ENCODE results near the gene CREBRF.

DNA sequence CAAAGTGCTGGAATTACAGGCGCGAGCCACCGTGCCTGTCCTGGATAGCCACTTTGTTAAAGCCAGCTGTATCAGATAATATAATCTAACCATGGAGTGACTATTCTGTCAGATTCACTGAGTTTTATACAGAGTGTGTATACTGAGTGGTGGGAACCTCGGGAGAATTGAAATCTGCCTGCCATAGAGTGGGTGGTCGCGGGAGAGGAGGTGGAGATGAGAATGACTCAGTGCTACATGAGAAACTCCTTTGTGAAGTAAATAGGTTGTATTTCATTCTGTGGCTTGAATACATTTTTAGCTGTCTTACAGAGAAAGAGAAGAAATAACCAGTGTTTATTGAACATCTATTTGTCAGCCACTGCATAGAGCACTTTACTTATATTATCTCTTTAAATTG, 46.1 kb upstream of the CREBRF start:
- TF ChIP-seq CTCF (IDR thresholded peaks at IDR 0.05; ENCODE audit: insufficient read depth, low read length): no peak
- no peak for TF ChIP-seq POLR2AphosphoS5 (IDR thresholded peaks at IDR 0.05; ENCODE audit: low read depth)
- TF ChIP-seq, protein P1, sequence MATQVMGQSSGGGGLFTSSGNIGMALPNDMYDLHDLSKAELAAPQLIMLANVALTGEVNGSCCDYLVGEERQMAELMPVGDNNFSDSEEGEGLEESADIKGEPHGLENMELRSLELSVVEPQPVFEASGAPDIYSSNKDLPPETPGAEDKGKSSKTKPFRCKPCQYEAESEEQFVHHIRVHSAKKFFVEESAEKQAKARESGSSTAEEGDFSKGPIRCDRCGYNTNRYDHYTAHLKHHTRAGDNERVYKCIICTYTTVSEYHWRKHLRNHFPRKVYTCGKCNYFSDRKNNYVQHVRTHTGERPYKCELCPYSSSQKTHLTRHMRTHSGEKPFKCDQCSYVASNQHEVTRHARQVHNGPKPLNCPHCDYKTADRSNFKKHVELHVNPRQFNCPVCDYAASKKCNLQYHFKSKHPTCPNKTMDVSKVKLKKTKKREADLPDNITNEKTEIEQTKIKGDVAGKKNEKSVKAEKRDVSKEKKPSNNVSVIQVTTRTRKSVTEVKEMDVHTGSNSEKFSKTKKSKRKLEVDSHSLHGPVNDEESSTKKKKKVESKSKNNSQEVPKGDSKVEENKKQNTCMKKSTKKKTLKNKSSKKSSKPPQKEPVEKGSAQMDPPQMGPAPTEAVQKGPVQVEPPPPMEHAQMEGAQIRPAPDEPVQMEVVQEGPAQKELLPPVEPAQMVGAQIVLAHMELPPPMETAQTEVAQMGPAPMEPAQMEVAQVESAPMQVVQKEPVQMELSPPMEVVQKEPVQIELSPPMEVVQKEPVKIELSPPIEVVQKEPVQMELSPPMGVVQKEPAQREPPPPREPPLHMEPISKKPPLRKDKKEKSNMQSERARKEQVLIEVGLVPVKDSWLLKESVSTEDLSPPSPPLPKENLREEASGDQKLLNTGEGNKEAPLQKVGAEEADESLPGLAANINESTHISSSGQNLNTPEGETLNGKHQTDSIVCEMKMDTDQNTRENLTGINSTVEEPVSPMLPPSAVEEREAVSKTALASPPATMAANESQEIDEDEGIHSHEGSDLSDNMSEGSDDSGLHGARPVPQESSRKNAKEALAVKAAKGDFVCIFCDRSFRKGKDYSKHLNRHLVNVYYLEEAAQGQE (IDR thresholded peaks at IDR 0.05; ENCODE audit: insufficient replicate concordance, low read depth): no peak
- TF ChIP-seq GABPA (IDR thresholded peaks at IDR 0.05; ENCODE audit: low read depth): no peak

Measured in HL-60 (cell line).